ENCODE results near the gene NEK7.

NEK7 gene

DNA sequence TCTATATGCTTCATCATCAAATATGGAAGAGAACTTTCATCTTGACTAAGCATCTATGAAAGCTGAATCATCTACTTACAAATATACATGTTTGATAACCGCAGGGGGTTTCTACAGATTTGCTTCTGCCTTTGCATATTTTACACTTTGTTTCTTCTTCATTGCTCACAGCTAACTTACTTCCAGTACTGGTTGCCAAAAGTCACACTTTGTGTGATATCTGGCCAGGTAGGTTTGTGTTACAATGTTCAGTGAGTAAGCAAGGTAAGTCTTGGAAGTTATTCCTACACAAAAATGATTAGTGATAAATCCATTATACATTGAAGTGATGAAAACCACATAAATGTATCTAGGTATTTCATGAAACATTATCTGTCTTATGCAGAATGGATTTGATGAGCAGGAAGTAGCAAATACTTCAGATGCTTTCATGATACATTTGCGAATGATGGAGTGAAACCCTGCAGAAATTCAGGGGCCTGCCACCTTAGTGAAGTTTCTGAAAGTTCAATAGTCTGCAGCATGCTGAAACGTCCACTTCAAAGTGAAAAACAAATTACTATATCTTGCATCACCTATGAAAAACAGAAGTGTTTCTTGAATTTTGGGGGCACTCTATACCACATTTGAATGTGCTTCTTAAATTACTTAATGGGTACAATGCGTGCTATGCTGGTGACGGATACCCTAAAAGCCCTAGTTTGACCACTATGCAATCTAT lies 196.3 kb downstream of the NEK7 start:
- peaks cover 0 to 2% of the 10 kb centered on the region in 2 donors for H3K27me3 ChIP-seq (ENCODE audit: control insufficient read depth in 2 of 2, insufficient read depth in 2 of 2, low read length in 2 of 2)
- H3K36me3 ChIP-seq (ENCODE audit: control insufficient read depth in 2 of 2, insufficient read depth in 2 of 2, low read length in 2 of 2), result no peaks in the 10 kb centered on the region
- no peaks in the 10 kb centered on the region for H3K9me3 ChIP-seq (ENCODE audit: control insufficient read depth in 2 of 2, low read length in 2 of 2)
- H3K27ac ChIP-seq (ENCODE audit: low read depth in 2 of 2, low read length in 2 of 2), result no peak overlapping the region
- H3K4me1 ChIP-seq (ENCODE audit: control insufficient read depth in 2 of 2, insufficient read depth in 2 of 2, low read length in 2 of 2), result no peaks in the 10 kb centered on the region
- no peak overlapping the region for H3K4me3 ChIP-seq (ENCODE audit: low read length in 2 of 2)
- H3K9ac ChIP-seq (ENCODE audit: low read depth in 1 of 2, low read length in 2 of 2), result no peak overlapping the region

- Histone ChIP-seq H3K27me3 (ENCODE audit: control insufficient read depth in 2 of 2, insufficient read depth in 2 of 2, low read length in 2 of 2) (peaks cover 0 to 2% of the 10 kb centered on the region in 2 donors), H3K27ac (ENCODE audit: low read depth in 2 of 2, low read length in 2 of 2) (no peak overlapping the region), H3K9me3 (ENCODE audit: control insufficient read depth in 2 of 2, low read length in 2 of 2) (no peaks in the 10 kb centered on the region), H3K9ac (ENCODE audit: low read depth in 1 of 2, low read length in 2 of 2) (no peak overlapping the region), H3K4me1 (ENCODE audit: control insufficient read depth in 2 of 2, insufficient read depth in 2 of 2, low read length in 2 of 2) (no peaks in the 10 kb centered on the region), H3K36me3 (ENCODE audit: control insufficient read depth in 2 of 2, insufficient read depth in 2 of 2, low read length in 2 of 2) (no peaks in the 10 kb centered on the region), H3K4me3 (ENCODE audit: low read length in 2 of 2) (no peak overlapping the region)
Measured at GRCh38 chr1:198357937-198358336, 201.1 kb downstream of the NEK7 start.

DNA sequence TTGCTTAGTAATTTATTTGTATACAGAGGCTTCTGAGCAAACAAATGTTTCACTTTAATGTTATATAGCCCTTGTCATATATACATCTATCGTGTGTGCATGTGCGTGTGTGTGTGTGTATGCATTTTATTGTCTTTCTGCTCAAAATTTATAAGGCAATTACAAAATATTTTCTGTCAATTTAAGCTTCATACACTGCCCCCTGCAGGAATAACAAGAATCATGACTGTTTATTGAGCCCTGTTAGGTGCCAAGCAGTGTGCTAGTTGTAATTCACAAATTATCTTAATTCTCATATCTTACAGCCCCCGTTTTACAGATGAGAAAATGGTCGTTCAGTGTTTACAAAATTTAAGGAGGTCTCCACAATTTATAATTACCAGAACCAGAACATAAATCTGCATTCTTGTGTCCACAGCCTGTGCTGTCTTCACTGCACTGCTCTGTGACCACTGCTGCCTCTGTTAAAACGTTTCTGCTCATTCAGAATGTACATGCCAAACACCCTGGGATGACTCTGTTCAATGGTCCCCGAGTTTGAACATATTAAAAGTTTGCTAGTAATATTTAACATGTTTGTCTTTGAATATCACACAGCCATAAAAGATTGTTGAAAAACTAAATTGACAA lies 202.3 kb downstream of the NEK7 start:
- H3K27ac ChIP-seq (ENCODE audit: low read depth in 2 of 2, low read length in 2 of 2), result no peak overlapping the region
- no peaks in the 10 kb centered on the region for H3K4me1 ChIP-seq (ENCODE audit: control insufficient read depth in 2 of 2, insufficient read depth in 2 of 2, low read length in 2 of 2)
- H3K4me3 ChIP-seq (ENCODE audit: low read length in 2 of 2), result no peak overlapping the region
- peaks cover 0 to 2% of the 10 kb centered on the region in 2 donors for H3K27me3 ChIP-seq (ENCODE audit: control insufficient read depth in 2 of 2, insufficient read depth in 2 of 2, low read length in 2 of 2)
- H3K9me3 ChIP-seq (ENCODE audit: control insufficient read depth in 2 of 2, low read length in 2 of 2), result no peaks in the 10 kb centered on the region
- H3K9ac ChIP-seq (ENCODE audit: low read depth in 1 of 2, low read length in 2 of 2), result no peak overlapping the region
- no peaks in the 10 kb centered on the region for H3K36me3 ChIP-seq (ENCODE audit: control insufficient read depth in 2 of 2, insufficient read depth in 2 of 2, low read length in 2 of 2)

- no peak overlapping the region for H3K9ac ChIP-seq (ENCODE audit: low read depth in 1 of 2, low read length in 2 of 2)
- no peaks in the 10 kb centered on the region for H3K9me3 ChIP-seq (ENCODE audit: control insufficient read depth in 2 of 2, low read length in 2 of 2)
- H3K4me3 ChIP-seq (ENCODE audit: low read length in 2 of 2), result no peak overlapping the region
- H3K27ac ChIP-seq (ENCODE audit: low read depth in 2 of 2, low read length in 2 of 2), result no peak overlapping the region
- H3K36me3 ChIP-seq (ENCODE audit: control insufficient read depth in 2 of 2, insufficient read depth in 2 of 2, low read length in 2 of 2), result no peaks in the 10 kb centered on the region
- no peaks in the 10 kb centered on the region for H3K4me1 ChIP-seq (ENCODE audit: control insufficient read depth in 2 of 2, insufficient read depth in 2 of 2, low read length in 2 of 2)
- peaks cover 0 to 2% of the 10 kb centered on the region in 2 donors for H3K27me3 ChIP-seq (ENCODE audit: control insufficient read depth in 2 of 2, insufficient read depth in 2 of 2, low read length in 2 of 2)
Measured at GRCh38 chr1:198360208-198360729, 203.5 kb downstream of the NEK7 start.

- Histone ChIP-seq H3K9ac (ENCODE audit: low read depth in 1 of 2, low read length in 2 of 2) (no peak overlapping the region), H3K4me3 (ENCODE audit: low read length in 2 of 2) (no peak overlapping the region), H3K36me3 (ENCODE audit: control insufficient read depth in 2 of 2, insufficient read depth in 2 of 2, low read length in 2 of 2) (no peaks in the 10 kb centered on the region), H3K4me1 (ENCODE audit: control insufficient read depth in 2 of 2, insufficient read depth in 2 of 2, low read length in 2 of 2) (no peaks in the 10 kb centered on the region), H3K27ac (ENCODE audit: low read depth in 2 of 2, low read length in 2 of 2) (no peak overlapping the region), H3K27me3 (ENCODE audit: control insufficient read depth in 2 of 2, insufficient read depth in 2 of 2, low read length in 2 of 2) (no peaks in the 10 kb centered on the region), H3K9me3 (ENCODE audit: control insufficient read depth in 2 of 2, low read length in 2 of 2) (no peaks in the 10 kb centered on the region)
Measured at GRCh38 chr1:198361237-198361767, 204.5 kb downstream of the NEK7 start.

DNA sequence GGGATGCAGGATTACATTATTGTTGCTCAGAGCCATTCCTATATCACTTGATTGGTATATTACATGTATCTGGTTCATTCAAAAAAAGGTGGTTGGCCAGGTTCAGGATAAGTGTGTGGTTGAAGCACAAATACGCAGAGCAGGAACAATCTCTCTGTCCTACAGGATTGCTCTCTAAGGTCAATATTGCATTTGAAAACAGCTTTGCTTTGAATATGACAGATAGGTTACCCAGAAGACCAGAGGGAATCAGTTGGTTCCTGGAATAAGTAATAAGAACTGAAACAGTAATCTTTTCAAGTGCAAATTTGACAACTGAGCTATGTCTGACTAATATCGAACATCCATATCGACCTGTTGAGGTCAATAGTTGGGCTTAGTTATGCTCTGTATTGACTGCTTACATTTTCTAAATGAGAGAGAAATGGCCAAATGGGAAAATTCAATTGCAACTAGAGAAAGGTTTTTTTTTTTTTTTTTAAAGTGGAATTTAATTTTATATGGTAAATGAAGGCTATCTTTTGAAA lies 206.9 kb downstream of the NEK7 start:
- Histone ChIP-seq H3K9me3 (ENCODE audit: control insufficient read depth in 2 of 2, low read length in 2 of 2) (no peaks in the 10 kb centered on the region), H3K27me3 (ENCODE audit: control insufficient read depth in 2 of 2, insufficient read depth in 2 of 2, low read length in 2 of 2) (no peaks in the 10 kb centered on the region), H3K9ac (ENCODE audit: low read depth in 1 of 2, low read length in 2 of 2) (no peak overlapping the region), H3K4me3 (ENCODE audit: low read length in 2 of 2) (no peak overlapping the region), H3K27ac (ENCODE audit: low read depth in 2 of 2, low read length in 2 of 2) (no peak overlapping the region), H3K36me3 (ENCODE audit: control insufficient read depth in 2 of 2, insufficient read depth in 2 of 2, low read length in 2 of 2) (no peaks in the 10 kb centered on the region), H3K4me1 (ENCODE audit: control insufficient read depth in 2 of 2, insufficient read depth in 2 of 2, low read length in 2 of 2) (no peaks in the 10 kb centered on the region)

DNA sequence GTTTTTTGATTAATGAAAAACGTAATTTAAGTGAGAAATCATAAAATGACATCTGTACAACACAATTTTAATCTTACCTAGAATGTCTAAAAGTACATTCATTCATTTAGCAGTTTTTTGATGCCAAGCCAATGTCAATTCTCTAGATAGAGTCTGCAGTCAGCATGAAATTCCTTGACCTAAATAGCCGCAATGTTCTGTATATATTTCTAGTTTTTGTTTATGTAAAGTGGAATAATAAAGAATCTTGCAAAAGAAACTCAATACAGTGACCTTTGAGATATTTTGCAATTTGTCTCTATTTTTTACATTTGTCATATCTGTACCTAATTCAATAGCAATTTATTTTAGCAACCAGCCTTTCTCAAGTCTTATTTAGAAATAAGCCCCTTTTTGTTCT lies 207.7 kb downstream of the NEK7 start:
- Histone ChIP-seq H3K27ac (ENCODE audit: low read depth in 2 of 2, low read length in 2 of 2) (no peak overlapping the region), H3K4me3 (ENCODE audit: low read length in 2 of 2) (no peak overlapping the region), H3K36me3 (ENCODE audit: control insufficient read depth in 2 of 2, insufficient read depth in 2 of 2, low read length in 2 of 2) (no peaks in the 10 kb centered on the region), H3K4me1 (ENCODE audit: control insufficient read depth in 2 of 2, insufficient read depth in 2 of 2, low read length in 2 of 2) (no peaks in the 10 kb centered on the region), H3K9me3 (ENCODE audit: control insufficient read depth in 2 of 2, low read length in 2 of 2) (no peaks in the 10 kb centered on the region), H3K9ac (ENCODE audit: low read depth in 1 of 2, low read length in 2 of 2) (no peak overlapping the region), H3K27me3 (ENCODE audit: control insufficient read depth in 2 of 2, insufficient read depth in 2 of 2, low read length in 2 of 2) (no peaks in the 10 kb centered on the region)

- Histone ChIP-seq H3K27me3 (ENCODE audit: control insufficient read depth in 2 of 2, insufficient read depth in 2 of 2, low read length in 2 of 2) (no peaks in the 10 kb centered on the region), H3K9me3 (ENCODE audit: control insufficient read depth in 2 of 2, low read length in 2 of 2) (no peaks in the 10 kb centered on the region), H3K9ac (ENCODE audit: low read depth in 1 of 2, low read length in 2 of 2) (no peak overlapping the region), H3K4me3 (ENCODE audit: low read length in 2 of 2) (no peak overlapping the region), H3K4me1 (ENCODE audit: control insufficient read depth in 2 of 2, insufficient read depth in 2 of 2, low read length in 2 of 2) (no peaks in the 10 kb centered on the region), H3K36me3 (ENCODE audit: control insufficient read depth in 2 of 2, insufficient read depth in 2 of 2, low read length in 2 of 2) (no peaks in the 10 kb centered on the region), H3K27ac (ENCODE audit: low read depth in 2 of 2, low read length in 2 of 2) (no peak overlapping the region)
Measured at GRCh38 chr1:198367296-198367695, 210.5 kb downstream of the NEK7 start.

DNA sequence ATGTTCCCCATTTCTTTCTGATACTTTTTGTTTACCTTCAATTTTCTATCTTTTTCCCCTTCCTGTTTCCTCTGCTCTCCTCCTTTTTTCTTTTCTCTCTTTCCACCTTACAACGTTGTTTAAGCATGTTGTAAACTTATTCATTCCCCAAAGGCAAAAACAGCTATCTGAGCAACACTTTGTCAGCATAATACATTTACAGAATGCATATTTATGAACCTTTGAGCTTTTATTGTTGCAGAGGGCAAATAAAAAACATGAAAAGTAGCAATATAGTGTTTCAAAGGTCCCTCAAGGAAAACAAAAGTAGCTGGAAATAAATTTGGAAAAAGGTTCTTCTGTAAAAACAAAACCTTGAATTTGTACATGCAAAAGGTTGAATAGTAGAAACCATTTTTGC lies 214.2 kb downstream of the NEK7 start:
- H3K4me3 ChIP-seq (ENCODE audit: low read length in 2 of 2), result no peak overlapping the region
- H3K27me3 ChIP-seq (ENCODE audit: control insufficient read depth in 2 of 2, insufficient read depth in 2 of 2, low read length in 2 of 2), result no peaks in the 10 kb centered on the region
- no peaks in the 10 kb centered on the region for H3K9me3 ChIP-seq (ENCODE audit: control insufficient read depth in 2 of 2, low read length in 2 of 2)
- H3K36me3 ChIP-seq (ENCODE audit: control insufficient read depth in 2 of 2, insufficient read depth in 2 of 2, low read length in 2 of 2), result no peaks in the 10 kb centered on the region
- no peak overlapping the region for H3K9ac ChIP-seq (ENCODE audit: low read depth in 1 of 2, low read length in 2 of 2)
- H3K27ac ChIP-seq (ENCODE audit: low read depth in 2 of 2, low read length in 2 of 2), result no peak overlapping the region
- H3K4me1 ChIP-seq (ENCODE audit: control insufficient read depth in 2 of 2, insufficient read depth in 2 of 2, low read length in 2 of 2), result no peaks in the 10 kb centered on the region
